Cerebellar cortex (tissue), 1 donor: ENCODE results near the gene CDK5.

Source experiments
- DNase-seq: peaks from one replicate; pipeline ENCODE4 v3.0.0-alpha.2; 2015; ENCODE audit warnings: low spot score

CDK5 gene

DNA sequence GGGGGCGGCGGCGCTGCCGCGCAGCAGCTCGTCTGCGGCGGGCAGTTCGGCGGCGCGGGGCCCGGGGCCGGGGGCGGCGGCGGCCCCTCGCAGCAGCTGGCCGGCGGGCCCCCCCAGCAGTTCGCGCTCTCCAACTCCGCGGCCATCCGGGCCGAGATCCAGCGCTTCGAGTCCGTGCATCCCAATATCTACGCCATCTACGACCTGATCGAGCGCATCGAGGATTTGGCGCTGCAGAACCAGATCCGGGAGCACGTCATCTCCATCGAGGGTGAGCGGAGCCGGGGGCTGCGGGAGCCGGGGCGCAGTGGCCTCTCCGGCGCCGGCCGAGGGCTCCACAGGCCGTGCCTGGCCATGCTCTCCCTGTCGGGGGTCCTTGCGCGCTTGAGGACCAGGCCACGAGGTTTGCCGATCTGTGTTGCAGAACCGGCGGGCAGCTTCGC is 29.1 kb upstream of the CDK5 start:
- DNase-seq = no peak

DNA sequence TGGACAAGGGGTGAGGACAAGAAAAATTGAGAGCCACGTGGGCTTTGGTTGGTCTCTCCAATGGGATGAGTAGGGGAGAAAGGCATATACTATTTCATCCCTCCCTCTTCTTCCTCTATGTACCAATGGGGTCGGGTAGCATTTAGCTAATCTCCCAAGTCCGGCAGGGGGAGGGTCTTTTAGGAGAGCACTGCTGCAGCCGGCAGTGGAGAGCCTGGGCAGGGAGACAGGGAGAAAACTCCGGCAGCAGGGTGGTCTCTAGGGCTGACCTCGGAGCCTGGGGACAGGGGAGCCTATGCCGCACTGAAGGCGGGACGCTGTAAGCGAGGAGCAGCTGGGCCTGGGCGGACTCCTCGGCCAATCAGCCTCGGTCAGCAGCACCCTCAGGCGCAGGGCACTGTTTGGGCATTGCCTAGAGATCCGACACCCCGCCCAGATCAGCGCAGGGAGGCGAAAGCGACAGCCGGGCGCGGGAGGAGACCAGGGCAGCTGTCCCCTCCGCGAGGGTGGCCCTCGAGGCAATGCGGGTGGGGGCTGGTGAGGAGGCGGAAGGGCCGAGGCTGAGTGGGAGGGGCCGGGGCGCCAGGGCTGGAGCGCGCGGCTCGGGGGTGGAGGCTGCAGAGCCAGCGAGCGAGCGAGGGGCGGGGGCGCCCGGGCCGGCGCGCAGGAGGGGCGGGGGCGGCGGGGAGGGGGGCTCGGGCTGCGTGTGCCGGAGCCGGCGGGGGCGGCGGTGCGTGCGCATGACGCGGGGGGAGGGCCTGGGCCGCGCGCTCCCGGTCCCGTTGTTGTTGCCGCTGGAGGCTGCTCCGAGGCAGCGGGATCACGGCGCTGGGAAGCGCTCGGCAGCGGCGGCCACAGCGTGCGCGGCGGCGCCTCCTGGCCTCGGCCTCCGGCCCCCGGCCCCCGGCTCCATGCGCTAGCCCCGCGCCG is 28.3 kb upstream of the CDK5 start, which contains the start of gene AGAP3:
AGAP3 (plus strand) TSS at position 785 of the 930 bp plus-strand sequence. CDS start 267 bp downstream, outside the sequence.
- peak; percentile 90 for DNase-seq

DNA sequence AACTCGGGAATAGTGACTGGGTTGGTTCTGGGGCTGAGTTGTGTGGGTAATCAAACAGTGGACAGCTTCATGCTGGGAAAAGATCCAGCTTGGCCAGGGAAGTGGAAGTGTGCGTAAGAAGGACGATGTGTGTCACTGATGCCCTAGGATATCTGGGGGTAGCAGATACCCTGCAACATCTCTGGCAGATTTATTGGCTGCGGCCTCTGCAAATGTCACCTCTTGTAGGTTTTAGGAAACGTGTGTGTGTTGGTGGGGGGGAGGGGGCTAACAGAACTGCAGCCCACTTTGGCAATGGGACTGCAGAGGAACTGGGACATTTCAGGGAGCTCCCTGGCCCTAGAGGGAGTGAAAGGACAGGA is 27.6 kb upstream of the CDK5 start:
- peak; percentile 22 for DNase-seq

DNA sequence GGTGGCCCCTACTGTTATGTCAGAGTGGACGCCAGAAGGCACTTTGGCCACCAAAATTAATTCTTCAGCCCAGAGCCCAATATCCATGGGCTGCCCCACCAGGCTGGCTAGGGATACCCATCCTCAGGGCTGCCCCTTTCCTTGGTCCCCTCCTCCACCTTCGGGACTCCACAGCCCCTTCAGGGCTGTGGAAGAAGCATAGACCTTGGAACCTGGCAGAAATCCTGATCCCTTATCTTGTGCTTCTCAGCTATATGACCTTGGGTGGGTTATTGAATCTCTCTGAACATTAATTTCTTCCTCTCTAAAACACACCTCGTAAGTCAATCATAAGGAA is 26.1 kb upstream of the CDK5 start:
- peak; percentile 44 for DNase-seq

DNA sequence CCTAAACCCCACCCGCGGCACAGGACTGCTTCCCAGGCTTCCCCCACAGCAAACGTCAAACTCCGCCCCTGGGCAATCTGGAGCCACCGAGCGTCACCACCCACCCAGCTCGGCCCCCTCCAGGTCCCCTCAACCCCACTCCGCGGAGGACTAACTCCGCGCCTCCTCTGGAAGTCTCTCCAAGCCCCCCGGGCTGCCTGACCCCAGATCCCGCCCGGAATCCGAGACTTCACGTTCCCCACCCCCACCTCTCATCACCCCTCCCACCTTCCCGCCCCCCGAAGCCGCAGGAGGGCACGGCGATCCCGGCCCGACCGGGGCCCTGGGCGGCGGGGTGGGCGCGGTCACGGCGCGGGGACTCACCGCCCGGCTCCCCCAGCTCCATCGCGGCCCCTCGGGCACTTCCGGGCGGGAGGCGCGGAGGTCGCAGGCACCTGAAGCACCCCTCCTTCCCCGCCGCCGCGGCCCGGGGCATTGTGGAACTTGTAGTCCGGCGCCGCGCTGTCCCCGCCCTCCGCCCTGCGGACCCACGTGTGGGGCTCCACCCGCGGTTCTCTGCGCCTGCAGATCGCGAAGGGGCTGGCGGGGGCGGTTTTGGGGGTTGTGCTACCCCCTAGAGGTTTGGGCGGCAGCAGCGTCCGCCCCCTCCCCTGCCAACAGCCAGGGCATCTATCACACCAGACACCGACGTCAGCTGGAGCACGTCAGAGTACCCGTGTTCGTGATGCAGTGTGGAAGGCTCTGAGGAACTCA is 25.6 kb upstream of the CDK5 start, which contains the start of gene TMUB1:
TMUB1 (minus strand) TSS at position 423 of the 753 bp plus-strand sequence. CDS start 930 bp downstream, outside the sequence.
- DNase-seq = peak; percentile 76

DNA sequence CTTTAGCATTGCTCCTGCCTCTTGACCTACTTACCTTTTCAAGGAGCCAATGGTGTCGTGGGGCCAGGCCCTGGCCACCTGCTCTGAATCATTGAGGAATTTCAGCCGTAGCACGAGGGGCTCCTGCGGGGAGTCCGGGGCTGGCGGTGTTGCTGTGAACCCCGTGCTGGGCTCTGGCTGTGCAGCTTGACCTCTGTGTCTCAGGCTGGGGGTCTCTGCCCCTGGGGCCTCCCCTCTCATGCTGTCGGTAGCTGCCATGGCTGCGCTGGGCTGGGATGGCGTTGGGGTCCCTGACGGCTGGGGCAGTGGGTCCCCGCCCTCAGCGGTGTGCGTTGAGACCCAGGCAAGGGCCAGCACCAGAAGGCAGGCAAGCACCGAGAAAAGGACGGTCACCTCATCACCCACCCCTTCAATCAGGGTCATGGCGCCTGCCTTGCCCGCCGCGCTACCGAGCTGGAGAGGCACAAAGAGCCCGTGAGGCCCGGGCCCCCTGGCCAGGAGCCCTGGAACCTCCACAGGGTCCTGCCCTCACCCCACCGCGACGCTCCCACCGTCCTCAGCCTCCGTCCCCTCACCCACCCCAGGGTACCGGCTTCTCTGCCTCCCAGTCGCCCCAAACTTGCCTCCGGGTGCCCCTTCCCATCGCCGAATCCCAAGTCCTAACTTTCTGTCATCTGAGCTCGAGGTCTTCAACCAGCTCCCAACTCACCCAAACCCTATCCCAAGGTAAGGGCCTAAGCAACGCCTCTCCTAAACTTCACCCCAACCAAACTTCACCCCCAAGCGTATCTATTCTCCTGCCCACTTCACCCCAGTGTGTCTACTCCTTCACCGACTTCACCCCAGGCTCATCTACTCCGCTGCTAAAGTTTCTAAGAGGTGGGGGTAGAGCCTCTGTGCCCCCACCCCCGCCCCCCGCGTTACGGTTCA is 24.7 kb upstream of the CDK5 start:
- DNase-seq = peak; percentile 34

DNA sequence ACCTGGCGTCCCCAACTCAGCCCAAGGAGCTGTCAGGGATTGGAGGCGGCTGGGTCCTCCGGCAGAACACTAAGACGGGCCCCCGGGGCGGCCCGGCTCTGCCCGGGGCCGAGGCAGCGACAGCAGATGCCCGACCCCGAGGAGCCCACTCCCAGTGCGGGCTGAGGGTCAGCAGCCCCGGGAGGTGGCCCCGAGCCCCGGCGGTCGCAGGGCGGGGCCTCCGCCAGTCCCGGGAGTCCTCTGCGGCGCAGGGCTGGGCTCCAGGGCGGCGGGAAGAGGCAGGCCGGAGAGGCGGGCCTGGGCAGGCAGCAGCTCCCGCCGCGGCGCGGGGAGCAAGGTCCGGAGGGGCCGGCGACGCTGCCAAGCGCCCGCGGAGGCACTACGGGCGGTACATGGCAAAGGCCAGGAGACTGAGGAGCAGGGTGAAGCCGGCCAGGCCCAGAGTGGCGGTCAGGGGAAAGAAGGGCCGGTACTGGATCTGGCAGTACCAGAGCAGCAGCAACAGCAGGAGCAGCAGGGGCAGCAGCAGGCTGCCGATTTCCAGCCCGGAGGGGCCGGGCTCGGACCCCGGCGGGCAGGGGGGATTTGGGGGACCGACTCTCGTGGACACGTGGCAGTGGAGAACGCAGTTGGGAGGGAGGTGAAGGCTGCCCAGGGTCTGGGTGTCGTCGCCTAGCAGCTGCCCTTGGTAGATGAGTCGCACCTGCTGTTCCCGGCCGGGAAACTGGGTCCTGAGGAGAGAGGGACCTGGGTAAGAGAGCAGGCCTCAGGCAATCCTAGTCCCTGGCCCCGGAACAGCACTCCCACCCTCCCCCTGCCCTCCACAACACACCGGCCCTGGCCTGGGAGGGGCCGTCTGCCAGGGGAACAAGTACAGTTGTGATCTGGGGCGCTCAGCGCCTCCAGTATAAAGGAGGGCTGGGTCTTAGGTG is 23.7 kb upstream of the CDK5 start:
- DNase-seq = peak; percentile 26

DNA sequence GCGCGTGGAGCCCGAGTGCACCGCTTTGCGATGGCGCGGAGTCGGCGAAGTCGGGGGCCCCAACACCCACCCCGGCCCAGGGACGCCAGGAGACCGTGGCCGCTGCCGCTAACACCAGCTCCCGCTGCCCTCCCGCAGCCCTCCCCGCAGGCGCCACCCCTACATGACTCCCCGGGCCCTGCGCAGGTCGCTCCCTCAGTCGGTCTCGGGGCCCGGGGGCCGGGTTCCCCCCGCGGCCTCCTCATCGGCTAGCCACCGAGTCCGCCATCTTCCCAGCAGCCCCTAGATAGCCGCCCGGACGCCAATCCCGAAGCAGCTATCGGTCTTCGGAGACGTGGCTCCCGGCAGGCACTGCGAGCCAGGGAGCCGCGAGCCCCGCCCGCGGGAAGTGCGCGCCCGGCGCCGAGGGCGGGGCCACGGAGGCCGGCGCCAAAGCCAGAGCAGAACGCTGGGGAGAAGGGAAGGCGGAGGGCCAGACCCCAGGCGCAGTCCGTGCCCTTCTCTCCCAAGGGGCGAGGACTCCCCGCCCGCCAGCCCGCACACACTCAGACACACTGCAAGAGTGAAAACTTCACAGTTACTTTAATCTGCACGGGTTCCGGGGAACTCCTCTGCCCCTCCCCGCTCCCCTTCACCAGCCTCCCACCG is 22.9 kb upstream of the CDK5 start, which contains the start of gene FASTK:
FASTK (minus strand) TSS at position 288 of the 648 bp plus-strand sequence; CDS start at position 245, 43 bp downstream.
- DNase-seq = peak; percentile 91

DNA sequence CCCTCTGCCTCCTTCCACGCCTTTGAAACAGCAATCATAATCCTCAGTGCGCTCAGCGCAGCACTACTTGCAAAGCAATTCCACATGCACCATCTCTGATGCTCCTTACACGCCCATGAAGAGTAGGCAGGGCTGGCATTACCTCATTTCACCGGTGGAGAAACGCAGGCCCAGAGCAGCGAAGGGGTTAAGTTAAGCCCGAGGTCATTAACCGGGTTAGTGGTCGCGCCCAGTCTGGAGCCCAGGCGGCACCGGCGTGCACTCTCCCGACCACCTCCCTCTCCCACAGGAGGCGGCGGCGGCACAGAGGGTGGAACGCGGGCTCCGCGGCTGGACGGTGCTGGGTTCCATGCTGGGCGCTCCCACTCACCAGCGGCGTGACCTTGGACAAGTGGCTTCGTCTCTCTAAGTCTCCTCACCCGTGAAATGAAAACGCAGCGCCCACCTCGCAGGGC is 22.4 kb upstream of the CDK5 start:
- DNase-seq = peak; percentile 52

DNA sequence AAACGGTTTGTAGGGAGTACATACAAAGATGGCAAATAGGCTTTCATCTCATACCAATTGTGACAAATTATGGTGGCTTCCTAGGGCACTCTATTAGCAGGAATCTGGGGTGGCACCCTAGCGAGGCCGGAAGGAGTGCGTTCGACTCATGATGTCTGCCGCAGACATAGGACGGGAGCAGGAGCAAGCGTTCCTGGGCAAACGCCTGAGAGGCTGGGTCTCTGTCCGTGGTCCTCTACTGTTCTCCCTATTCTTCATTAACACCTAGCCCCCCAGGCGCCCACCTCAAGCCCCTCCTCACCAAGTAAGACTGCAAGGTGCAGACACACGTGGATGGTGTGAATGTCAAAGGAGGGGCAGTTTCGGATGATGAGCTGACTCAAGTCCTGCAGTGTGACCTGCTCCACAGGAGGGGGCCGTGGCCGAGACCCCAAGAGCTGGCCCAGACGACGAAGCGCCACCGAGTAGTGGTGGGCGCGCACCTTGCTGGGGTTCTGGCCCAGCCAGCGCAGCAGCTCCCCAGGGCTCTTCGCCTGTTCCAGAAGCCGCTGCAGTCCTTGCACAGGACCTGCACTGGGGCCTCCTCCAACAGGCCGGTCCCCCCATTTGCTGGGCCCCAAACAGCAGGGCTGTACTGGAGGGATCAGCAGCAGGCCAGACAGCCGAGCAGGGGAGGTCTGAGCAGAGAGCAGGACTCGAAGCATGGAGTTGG is 21.7 kb upstream of the CDK5 start:
- DNase-seq = no peak

DNA sequence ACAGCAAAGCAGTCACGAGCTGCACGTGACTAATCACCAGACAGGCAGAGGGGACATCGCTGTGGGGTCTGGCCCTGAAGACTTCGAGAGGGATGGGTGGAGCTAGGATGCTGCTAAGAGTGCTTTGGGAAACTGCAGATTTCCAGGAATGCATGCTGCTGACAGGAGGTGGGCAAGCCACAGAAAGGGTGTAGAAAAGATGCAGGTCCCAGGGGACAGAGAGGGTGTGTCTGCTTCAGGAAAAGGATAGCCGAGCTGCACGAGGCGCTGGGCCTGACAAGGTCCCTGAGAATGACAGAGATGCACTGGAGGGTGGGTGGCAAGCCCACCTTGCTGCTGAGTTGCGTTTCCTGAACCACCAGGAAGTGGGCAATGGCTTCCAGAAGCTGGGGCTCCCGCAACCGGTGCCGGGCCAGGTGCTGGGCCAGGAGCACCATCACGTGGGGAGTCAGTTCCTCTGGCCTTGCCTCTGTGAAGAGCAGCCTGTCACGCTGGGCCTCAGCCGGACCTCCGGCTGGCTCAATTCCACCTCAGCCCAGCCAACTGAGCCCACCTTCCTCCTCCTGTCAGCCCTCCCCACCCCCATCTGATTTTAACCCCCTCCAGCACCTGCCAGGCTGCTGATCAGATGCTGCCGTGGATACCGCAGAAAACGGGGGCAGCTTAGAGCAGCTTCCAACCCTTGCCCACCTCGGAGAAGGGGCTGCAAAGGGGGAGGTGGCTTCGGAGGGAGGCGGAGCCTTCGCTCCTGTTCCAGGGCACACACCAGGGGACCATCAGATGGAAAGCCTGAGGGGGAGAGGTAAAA is 20.7 kb upstream of the CDK5 start:
- peak; percentile 90 for DNase-seq

DNA sequence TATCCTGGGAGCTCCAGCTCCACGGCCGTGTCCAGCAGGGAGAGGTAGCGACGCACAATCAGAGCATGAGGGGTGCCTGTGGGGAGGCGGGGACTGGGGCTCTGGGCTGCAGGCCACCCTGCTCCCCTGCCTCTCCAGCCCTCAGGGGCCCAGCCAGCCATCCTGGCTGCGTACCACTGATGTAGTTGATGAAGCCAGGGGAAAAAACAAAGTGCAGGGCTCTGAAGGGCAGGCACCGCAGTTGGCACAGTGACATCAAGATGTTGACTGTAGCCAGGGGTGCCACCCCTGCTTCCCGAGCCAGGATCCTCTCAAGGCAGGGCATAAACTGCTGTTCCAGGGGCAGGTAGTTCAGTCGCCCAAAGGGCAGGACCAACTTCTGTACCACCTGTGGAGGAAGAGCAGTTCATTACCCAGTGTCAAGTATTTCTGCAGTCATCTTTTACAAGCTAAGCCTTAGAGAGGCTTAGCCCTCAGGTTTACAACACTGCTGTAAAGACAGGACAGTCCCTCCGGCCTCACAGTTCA is 20.1 kb upstream of the CDK5 start:
- DNase-seq = no peak

DNA sequence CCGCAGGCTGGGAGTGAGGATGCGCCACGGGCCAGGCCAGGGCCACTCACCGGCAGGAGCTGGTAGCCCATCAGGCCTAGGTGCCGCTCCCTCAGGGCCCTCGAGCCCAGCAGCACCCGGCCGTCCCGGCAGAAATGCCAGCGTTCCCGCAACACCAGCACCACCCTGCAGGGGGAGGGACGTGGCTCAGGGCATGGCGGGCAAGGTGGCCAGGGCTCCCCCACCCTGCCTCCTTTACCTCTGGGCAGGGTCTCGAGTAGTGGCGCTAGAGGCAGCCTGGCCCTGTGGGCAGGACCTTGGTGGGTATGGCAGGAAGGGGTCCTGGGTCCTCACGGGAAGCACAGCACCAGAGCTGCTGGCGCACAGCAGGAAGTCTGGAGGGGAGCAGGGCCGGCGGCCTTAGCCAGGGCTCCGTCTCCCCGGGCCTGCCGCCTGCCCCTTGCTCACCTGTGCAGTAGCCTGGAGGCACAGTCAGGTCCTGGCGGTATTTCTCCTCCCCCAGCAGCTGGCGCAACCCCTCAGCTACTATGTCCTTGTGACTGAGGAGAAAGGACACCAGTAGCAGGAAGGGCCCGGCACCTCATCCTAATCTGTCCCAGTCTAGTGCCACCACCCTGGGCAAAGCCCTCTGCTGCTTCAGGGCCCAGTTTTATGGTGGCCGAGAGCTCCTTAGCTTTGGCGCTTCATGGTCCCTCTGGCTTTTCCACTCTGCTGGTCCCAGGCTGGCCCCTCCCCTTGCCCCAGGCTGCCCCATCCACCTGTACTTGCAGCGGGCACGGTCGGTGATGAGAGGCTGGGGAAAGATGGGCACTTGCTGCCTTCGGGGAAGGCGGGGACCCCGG is 19.4 kb upstream of the CDK5 start:
- DNase-seq = peak; percentile 36

DNA sequence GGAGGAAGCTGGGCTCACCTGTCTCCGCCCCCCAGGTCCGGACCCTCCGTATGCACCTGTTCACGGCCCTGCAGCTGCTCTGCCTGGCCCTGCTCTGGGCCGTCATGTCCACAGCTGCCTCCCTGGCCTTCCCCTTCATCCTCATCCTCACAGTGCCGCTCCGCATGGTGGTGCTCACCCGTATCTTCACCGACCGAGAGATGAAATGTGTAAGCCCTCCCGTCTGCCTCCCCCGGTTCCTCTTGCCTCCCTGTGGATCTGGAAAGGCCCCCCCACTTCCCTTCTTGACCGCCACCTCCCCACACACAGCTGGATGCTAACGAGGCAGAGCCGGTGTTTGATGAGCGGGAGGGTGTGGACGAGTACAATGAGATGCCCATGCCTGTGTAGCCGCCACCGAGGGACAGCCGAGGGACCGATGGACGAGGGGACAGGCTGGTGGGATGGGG is 18.3 kb upstream of the CDK5 start:
- DNase-seq = no peak

DNA sequence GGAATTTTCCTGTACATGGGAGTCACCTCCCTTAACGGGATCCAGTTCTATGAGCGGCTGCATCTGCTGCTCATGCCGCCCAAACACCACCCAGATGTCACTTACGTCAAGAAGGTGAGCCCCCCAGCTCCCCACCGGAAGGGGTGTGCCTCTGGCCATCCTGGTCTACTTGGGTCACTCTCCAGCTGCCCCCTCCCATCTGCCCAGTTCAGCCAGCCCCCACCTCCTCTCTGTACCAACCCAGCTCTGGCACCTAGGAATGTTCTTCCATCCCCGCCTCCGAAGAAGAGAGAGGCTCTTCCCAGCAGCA is 17.9 kb upstream of the CDK5 start:
- no peak for DNase-seq

DNA sequence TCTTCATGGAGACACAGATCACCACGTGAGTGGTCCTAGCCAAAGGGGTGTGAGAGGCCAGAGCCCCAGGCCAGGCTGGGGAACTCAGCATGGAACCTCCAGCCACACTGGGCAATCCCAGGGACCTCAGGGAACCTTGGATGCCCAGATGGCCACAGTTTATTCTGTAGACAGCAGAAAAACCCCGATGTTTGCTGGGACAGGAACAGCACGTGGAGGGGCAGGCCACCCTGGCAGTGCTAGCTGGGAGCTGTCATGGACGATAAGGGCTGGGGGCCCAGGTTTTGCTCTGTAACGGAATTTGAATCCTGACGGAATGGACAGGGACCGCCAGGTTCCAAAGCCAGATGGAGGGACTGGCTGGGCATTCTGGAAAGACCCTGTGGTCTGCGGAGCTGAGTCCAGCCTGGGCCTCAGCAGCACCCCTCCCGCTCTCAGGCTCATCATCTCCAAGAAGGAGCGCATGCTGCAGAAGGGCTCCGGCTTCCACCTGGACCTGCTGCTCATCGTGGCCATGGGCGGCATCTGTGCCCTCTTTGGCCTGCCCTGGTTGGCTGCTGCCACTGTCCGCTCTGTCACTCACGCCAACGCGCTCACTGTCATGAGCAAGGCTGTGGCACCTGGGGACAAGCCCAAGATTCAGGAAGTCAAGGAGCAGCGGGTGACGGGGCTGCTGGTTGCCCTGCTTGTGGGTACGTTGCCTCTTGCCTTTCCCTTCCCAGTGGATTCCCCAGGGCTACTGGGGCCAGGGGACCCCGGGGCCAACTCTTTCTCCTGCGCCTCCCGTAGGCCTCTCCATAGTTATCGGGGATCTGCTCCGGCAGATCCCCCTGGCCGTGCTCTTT is 17.3 kb upstream of the CDK5 start:
- no peak for DNase-seq
